ENCODE data around the gene RNF113B.

RNF113B gene

DNA sequence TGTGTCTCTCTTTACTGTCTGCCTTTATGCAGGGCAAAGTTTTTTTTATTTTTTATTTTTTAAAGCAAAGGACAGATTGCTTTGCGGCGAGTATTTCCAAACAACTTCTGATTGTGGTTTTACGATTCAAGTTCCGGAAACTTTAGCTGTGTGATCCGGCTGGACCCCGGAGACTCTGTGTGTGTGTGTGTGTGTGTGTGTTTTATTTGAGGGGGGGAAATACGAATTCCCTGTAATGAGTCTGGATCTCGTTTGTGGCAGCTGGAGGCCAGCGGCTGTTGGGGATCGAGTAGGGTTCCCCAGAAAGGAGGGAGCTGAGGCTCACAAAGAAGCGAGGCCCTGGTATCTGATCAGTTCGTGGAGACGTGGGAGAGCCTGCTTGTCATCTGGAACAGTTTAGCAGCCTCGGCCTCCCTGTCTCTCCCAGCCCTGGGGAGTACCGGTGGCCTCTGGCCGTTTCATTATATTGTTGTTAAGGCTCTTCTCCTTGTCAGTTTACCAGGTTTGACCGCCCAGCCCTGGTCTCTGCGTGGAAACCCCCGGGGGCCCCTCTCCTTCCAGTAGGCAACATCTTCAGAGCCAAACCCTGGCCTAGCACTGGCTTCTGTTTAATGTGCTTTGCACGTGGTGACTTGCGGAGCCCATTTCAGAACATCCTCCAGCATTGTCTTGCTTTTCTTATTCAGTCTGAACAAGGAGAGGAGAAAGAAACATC is 32.9 kb downstream of the RNF113B start:
- TF ChIP-seq, protein P1, sequence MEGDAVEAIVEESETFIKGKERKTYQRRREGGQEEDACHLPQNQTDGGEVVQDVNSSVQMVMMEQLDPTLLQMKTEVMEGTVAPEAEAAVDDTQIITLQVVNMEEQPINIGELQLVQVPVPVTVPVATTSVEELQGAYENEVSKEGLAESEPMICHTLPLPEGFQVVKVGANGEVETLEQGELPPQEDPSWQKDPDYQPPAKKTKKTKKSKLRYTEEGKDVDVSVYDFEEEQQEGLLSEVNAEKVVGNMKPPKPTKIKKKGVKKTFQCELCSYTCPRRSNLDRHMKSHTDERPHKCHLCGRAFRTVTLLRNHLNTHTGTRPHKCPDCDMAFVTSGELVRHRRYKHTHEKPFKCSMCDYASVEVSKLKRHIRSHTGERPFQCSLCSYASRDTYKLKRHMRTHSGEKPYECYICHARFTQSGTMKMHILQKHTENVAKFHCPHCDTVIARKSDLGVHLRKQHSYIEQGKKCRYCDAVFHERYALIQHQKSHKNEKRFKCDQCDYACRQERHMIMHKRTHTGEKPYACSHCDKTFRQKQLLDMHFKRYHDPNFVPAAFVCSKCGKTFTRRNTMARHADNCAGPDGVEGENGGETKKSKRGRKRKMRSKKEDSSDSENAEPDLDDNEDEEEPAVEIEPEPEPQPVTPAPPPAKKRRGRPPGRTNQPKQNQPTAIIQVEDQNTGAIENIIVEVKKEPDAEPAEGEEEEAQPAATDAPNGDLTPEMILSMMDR (conservative IDR thresholded peaks at IDR 0.05; ENCODE audit: low read depth, low read length): no peak
- Histone ChIP-seq H3K27me3 (ENCODE audit: insufficient read depth, low read depth) (no peaks in the 10 kb centered on the region), H4K20me1 (ENCODE audit: insufficient read depth) (no peaks in the 10 kb centered on the region), H3K4me3 (IDR thresholded peaks at IDR 0.05; ENCODE audit: insufficient read depth, low read depth, low read length) (no peak overlapping the region), H3K4me1 (ENCODE audit: low read depth, poor library complexity, severe bottlenecking) (peaks cover 43% of the 10 kb centered on the region), H3K79me2 (ENCODE audit: insufficient read depth, low read depth) (peaks cover 55% of the 10 kb centered on the region), H3K4me2 (peak overlapping the region; percentile 96), H3K27ac (peak overlapping the region; percentile 63), H2AFZ (ENCODE audit: low read depth) (peak overlapping the region; percentile 8; the same call in 1 of the 2 replicates), H3K9ac (peak overlapping the region; percentile 79), H3K36me3 (ENCODE audit: insufficient read depth) (no peaks in the 10 kb centered on the region)

GRCh38 chr13:98143601-98144026 is 33.5 kb downstream of the RNF113B start:
- peak overlapping the region; percentile 79 for H3K9ac ChIP-seq
- peaks cover 43% of the 10 kb centered on the region for H3K4me1 ChIP-seq (ENCODE audit: low read depth, poor library complexity, severe bottlenecking)
- H3K36me3 ChIP-seq (ENCODE audit: insufficient read depth): no peaks in the 10 kb centered on the region
- H3K27me3 ChIP-seq (ENCODE audit: insufficient read depth, low read depth): no peaks in the 10 kb centered on the region
- no peaks in the 10 kb centered on the region for H4K20me1 ChIP-seq (ENCODE audit: insufficient read depth)
- H3K27ac ChIP-seq: peak overlapping the region; percentile 63
- TF ChIP-seq, protein P1 (conservative IDR thresholded peaks at IDR 0.05; ENCODE audit: low read depth, low read length): no peak
- peak overlapping the region; percentile 8; the same call in 1 of the 2 replicates for H2AFZ ChIP-seq (ENCODE audit: low read depth)
- H3K4me3 ChIP-seq (IDR thresholded peaks at IDR 0.05; ENCODE audit: insufficient read depth, low read depth, low read length): no peak overlapping the region
- H3K79me2 ChIP-seq (ENCODE audit: insufficient read depth, low read depth): peaks cover 49% of the 10 kb centered on the region
- peak overlapping the region; percentile 96 for H3K4me2 ChIP-seq

- Histone ChIP-seq H3K9ac (peak overlapping the region; percentile 79; the same call in 1 of the 2 replicates), H3K79me2 (ENCODE audit: insufficient read depth, low read depth) (peaks cover 45% of the 10 kb centered on the region), H3K27me3 (ENCODE audit: insufficient read depth, low read depth) (no peaks in the 10 kb centered on the region), H3K36me3 (ENCODE audit: insufficient read depth) (no peaks in the 10 kb centered on the region), H3K4me2 (no peak overlapping the region), H2AFZ (ENCODE audit: low read depth) (no peak overlapping the region; the same call in 1 of the 2 replicates), H3K4me1 (ENCODE audit: low read depth, poor library complexity, severe bottlenecking) (peaks cover 38% of the 10 kb centered on the region), H3K27ac (0 out of 2 replicates have a peak overlapping the region, but pooled peaks have one; percentile 63), H3K4me3 (IDR thresholded peaks at IDR 0.05; ENCODE audit: insufficient read depth, low read depth, low read length) (no peak overlapping the region), H4K20me1 (ENCODE audit: insufficient read depth) (no peaks in the 10 kb centered on the region)
- TF ChIP-seq, protein P1 (conservative IDR thresholded peaks at IDR 0.05; ENCODE audit: low read depth, low read length): no peak
These were observed 33.9 kb downstream of the RNF113B start for GRCh38 chr13:98143157-98143553.

GRCh38 chr13:98142380-98143156 is 34.5 kb downstream of the RNF113B start, which contains the start of gene FARP1:
Gene FARP1, plus strand, starts transcription at chr13:98143094. Its CDS starts 70,149 bp downstream, at chr13:98213243.
- Histone ChIP-seq H2AFZ (ENCODE audit: low read depth) (peak within 1 kb of the TSS; percentile 66), H3K79me2 (ENCODE audit: insufficient read depth, low read depth) (peaks cover 39% of the 10 kb centered on the region), H3K27ac (peak within 1 kb of the TSS; percentile 70), H3K4me1 (ENCODE audit: low read depth, poor library complexity, severe bottlenecking) (peaks cover 32% of the 10 kb centered on the region), H4K20me1 (ENCODE audit: insufficient read depth) (no peaks in the 10 kb centered on the region), H3K9ac (peak within 1 kb of the TSS; percentile 84), H3K27me3 (ENCODE audit: insufficient read depth, low read depth) (no peaks in the 10 kb centered on the region), H3K4me3 (IDR thresholded peaks at IDR 0.05; ENCODE audit: insufficient read depth, low read depth, low read length) (no peak within 1 kb of the TSS), H3K36me3 (ENCODE audit: insufficient read depth) (no peaks in the 10 kb centered on the region), H3K4me2 (peak within 1 kb of the TSS; percentile 96)
- TF ChIP-seq, protein P1 (conservative IDR thresholded peaks at IDR 0.05; ENCODE audit: low read depth, low read length): no peak
